ENCODE data around the gene HIRA.

DNA sequence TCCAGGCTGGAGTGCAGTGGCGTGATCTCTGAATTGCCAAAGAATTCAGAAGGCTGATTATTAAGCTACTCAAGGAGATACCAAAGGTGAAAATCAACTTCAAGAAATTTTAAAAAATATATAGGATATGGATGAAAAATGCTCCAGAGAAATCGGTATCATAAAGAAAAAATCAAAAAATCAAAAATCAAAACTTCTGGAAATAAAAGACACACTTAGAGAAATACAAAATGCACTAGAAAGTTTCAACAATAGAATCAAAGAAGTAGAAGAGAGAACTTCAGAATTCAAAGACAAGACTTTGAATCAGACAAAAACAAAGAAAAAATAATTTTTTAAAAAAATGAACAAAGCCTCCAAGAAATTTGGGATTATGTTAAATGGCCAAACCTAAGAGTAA is 94.4 kb downstream of the HIRA start:
- TF ChIP-seq, protein P1, sequence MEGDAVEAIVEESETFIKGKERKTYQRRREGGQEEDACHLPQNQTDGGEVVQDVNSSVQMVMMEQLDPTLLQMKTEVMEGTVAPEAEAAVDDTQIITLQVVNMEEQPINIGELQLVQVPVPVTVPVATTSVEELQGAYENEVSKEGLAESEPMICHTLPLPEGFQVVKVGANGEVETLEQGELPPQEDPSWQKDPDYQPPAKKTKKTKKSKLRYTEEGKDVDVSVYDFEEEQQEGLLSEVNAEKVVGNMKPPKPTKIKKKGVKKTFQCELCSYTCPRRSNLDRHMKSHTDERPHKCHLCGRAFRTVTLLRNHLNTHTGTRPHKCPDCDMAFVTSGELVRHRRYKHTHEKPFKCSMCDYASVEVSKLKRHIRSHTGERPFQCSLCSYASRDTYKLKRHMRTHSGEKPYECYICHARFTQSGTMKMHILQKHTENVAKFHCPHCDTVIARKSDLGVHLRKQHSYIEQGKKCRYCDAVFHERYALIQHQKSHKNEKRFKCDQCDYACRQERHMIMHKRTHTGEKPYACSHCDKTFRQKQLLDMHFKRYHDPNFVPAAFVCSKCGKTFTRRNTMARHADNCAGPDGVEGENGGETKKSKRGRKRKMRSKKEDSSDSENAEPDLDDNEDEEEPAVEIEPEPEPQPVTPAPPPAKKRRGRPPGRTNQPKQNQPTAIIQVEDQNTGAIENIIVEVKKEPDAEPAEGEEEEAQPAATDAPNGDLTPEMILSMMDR (IDR thresholded peaks at IDR 0.05), result no peak
- no peak for TF ChIP-seq POLR2A (IDR thresholded peaks at IDR 0.05)

All from prostate gland (tissue), 2 donors.